Adrenal gland (tissue), 12 donors: ENCODE measurements around the gene XPNPEP2. TPM values are rescaled to one million over a fixed set of nuclear protein-coding genes. Genes with fewer than 3 reads are reported as not detected.

ENCODE experiments used
- DNase-seq, 7 donors: peaks; one replicate each; pipeline ENCODE4 v3.0.0-alpha.2; 2019 to 2020
- H3K27ac ChIP-seq, 5 donors: fragments of 200-600 bp; sonication (generic) in 4 of 5; 1 replicate in 3 of 5; 2 replicates in 2 of 5; pipeline versions ENCODE4 v1.5.1 to v1.8.0; 2016 to 2020; ENCODE audit warnings: mild to moderate bottlenecking in 1 of 5
- H3K27me3 ChIP-seq: fragments of 200-600 bp; 2 replicates; pipeline ENCODE4 v1.8.0; 2021
- H3K36me3 ChIP-seq, 2 donors: fragments of 200-600 bp; replicated peaks in 1 of 2; 1 replicate in 1 of 2; 2 replicates in 1 of 2; pipeline versions ENCODE4 v1.5.1 to v1.8.0; 2018 to 2022
- H3K4me1 ChIP-seq, 2 donors: fragments of 200-600 bp; replicated peaks in 1 of 2; 1 replicate in 1 of 2; 2 replicates in 1 of 2; pipeline versions ENCODE4 v1.5.1 to v1.8.0; 2018 to 2021
- H3K4me3 ChIP-seq, 4 donors: fragments of 200-600 bp; sonication (generic) in 3 of 4; one replicate each; pipeline ENCODE4 v1.5.1; 2016 to 2018
- H3K9me3 ChIP-seq, 3 donors: fragments of 200-600 bp; sonication (generic) in 1 of 3; replicated peaks in 1 of 3; 1 replicate in 2 of 3; 2 replicates in 1 of 3; pipeline versions ENCODE4 v1.5.1 to v1.8.0; 2016 to 2021
- POLR2A ChIP-seq, 2 donors: fragments of 450-650 bp; IDR thresholded peaks; one replicate each; pipeline ENCODE4 v1.6.1; 2017; ENCODE audit warnings: antibody characterized with exemption in 2 of 2, mild to moderate bottlenecking in 2 of 2, moderate library complexity in 1 of 2
- WGBS, 4 donors: extraction: QIAGEN DNeasy Blood & Tissue Kit in 2 of 4; methylation state at CpG; one replicate each; pipeline versions ENCODE4 v1.1.5 to v1.1.7; 2013 to 2017; 5-methylcytosine and 5-hydroxymethylcytosine counted together
- intact Hi-C, 2 donors: fragments of 100-400 bp; cut with DNase I; formaldehyde crosslinking; loops; one replicate each; pipeline versions ENCODE4 v1.14.1 to v1.15.0; 2022 to 2023
- polyA plus RNA-seq, 3 donors: library from polyadenylated mRNA; stranded (reverse); fragments of 200-250 nt in 2 of 3; fragments of 350-450 nt in 1 of 3; fragmentation: Illumina TruSeq in 1 of 3; extraction: RNeasy Lipid Tissue Mini Kit (QIAGEN cat#74804) in 1 of 3; gene quantifications; one replicate each; pipeline ENCODE4 v1.2.3, GENCODE V29; 2013 to 2014
- total RNA-seq, 9 donors: library from RNA; depleted of rRNA in 4 of 9; stranded (reverse); fragments of >200 nt in 4 of 9; fragments of 120-200 nt in 1 of 9; fragmentation: NEBNext Ultra II Directional in 1 of 9; extraction: Animal tissue kit (Norgen Biotek cat#: 25700) in 1 of 9; gene quantifications; one replicate each; pipeline versions ENCODE4 v1.1.0 to v1.2.4, GENCODE V29; 2013 to 2023
- TF ChIP-seq, protein P1 (sequence below), 6 experiments: fragments of 450-650 bp in 4 of 6; fragments of 200-600 bp in 2 of 6; sonication (generic) in 1 of 6; IDR thresholded peaks; 1 replicate in 5 of 6; 2 replicates in 1 of 6; pipeline versions ENCODE4 v1.5.1 to v1.8.0; 2016 to 2021; ENCODE audit warnings: antibody characterized with exemption in 6 of 6, mild to moderate bottlenecking in 2 of 6, moderate library complexity in 1 of 6
- donor health status: healthy with polysubstance abuse.
- donor health status: Bipolar disorder and iron deficiency.
- donor health status: DM: yes; HTN: yes; CAD: no.
- donor health status: DM: no; HTN: no; CAD: no.
- donor health status: DM: no; HTN: no; CAD: no.
- donor health status: DM: yes; HTN: yes; CAD: no.

Gene XPNPEP2
- total and polyA plus RNA-seq, 12 donors: 0.18 to 5.4 (median 1.1) TPM

GRCh38 chrX:129779086-129779672, 40.4 kb downstream of the XPNPEP2 start:
- Histone ChIP-seq H3K36me3 (no peaks in the 10 kb centered on the region), H3K27me3 (no peaks in the 10 kb centered on the region), H3K4me3 (no peak overlapping the region), H3K4me1 (no peaks in the 10 kb centered on the region), H3K27ac (peak overlapping the region in 1 of 5 donors; percentile 65), H3K9me3 (no peaks in the 10 kb centered on the region)
- TF ChIP-seq POLR2A (IDR thresholded peaks at IDR 0.05): no peak
- TF ChIP-seq, protein P1, sequence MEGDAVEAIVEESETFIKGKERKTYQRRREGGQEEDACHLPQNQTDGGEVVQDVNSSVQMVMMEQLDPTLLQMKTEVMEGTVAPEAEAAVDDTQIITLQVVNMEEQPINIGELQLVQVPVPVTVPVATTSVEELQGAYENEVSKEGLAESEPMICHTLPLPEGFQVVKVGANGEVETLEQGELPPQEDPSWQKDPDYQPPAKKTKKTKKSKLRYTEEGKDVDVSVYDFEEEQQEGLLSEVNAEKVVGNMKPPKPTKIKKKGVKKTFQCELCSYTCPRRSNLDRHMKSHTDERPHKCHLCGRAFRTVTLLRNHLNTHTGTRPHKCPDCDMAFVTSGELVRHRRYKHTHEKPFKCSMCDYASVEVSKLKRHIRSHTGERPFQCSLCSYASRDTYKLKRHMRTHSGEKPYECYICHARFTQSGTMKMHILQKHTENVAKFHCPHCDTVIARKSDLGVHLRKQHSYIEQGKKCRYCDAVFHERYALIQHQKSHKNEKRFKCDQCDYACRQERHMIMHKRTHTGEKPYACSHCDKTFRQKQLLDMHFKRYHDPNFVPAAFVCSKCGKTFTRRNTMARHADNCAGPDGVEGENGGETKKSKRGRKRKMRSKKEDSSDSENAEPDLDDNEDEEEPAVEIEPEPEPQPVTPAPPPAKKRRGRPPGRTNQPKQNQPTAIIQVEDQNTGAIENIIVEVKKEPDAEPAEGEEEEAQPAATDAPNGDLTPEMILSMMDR (IDR thresholded peaks at IDR 0.05): no peak
- intact Hi-C loops: no loop called here
- WGBS, 4 donors: 75 to 84% (median 81%) methylated on average over 3 to 7 of the region's 7 CpGs
- no peak for DNase-seq

- Histone ChIP-seq H3K27me3 (no peaks in the 10 kb centered on the region), H3K36me3 (no peaks in the 10 kb centered on the region), H3K4me1 (no peaks in the 10 kb centered on the region), H3K9me3 (no peaks in the 10 kb centered on the region), H3K4me3 (peak within 1 kb of the TSS in 1 of 4 donors; percentile 34), H3K27ac (peak within 1 kb of the TSS in 1 of 5 donors; percentile 65)
- 70 to 77% (median 73%) methylated on average over 5 to 13 of the region's 13 CpGs for WGBS, 4 donors
- TF ChIP-seq, protein P1 (IDR thresholded peaks at IDR 0.05): no peak
- intact Hi-C loops: no loop called here
- DNase-seq: peak in 6 of 7 donors; percentile 33 to 60 (median 50)
Measured at GRCh38 chrX:129779747-129780146, 41.0 kb downstream of the XPNPEP2 start, which contains the start of gene SASH3. TSS of gene SASH3 (plus strand) at chrX:129779949. CDS start at chrX:129780098, 149 bp downstream.

DNA sequence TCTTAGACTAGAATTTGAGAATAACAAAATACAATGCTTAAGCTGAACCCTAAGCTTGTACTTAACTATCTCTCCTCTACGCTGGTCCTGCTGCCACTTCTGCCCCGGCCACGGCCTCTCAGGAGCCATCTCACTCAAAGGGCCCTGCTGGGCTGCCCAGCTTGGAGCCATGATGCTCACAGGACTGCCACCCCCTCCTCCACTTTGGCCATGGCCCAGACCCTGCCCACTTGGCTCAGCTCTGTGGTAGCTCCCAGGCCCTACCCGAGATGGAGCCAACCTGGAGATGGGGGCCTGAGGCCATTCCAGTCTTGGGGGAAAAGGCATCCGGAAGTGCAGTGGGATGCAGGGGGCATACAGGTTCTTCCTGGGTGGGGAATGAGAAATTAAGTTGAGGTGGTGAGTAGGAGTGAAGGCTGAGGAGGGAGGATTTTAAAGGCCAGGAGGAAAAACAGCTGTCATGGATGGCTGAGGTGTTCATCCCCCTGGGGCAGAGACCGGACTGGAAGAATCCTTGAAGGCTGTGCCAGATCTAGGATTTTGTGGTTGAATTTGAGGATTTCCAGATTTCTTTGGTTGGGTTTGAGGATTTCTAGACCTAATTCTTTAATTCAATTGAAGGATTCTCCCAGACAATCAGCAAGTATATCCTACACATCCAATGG, 41.8 kb downstream of the XPNPEP2 start:
- peak overlapping the region in 1 of 4 donors; percentile 34 for H3K4me3 ChIP-seq

GRCh38 chrX:129781134-129781672, 42.4 kb downstream of the XPNPEP2 start:
- peak in 6 of 7 donors; percentile 21 to 62 (median 36) for DNase-seq
- H3K9me3 ChIP-seq: no peaks in the 10 kb centered on the region
- intact Hi-C loops: no loop called here
- TF ChIP-seq, protein P1 (IDR thresholded peaks at IDR 0.05): no peak
- no peak for TF ChIP-seq POLR2A (IDR thresholded peaks at IDR 0.05)
- H3K4me3 ChIP-seq: no peak overlapping the region
- H3K27me3 ChIP-seq: no peaks in the 10 kb centered on the region
- WGBS, 4 donors: 60 to 76% (median 70%) methylated on average over 1 to 8 of the region's 8 CpGs
- H3K27ac ChIP-seq: peak overlapping the region in 1 of 5 donors; percentile 40
- H3K36me3 ChIP-seq: no peaks in the 10 kb centered on the region
- no peaks in the 10 kb centered on the region for H3K4me1 ChIP-seq

More for the DNA sequence above, 41.8 kb downstream of the XPNPEP2 start:
- intact Hi-C loops: no loop called here
- no peaks in the 10 kb centered on the region for H3K9me3 ChIP-seq
- no peaks in the 10 kb centered on the region for H3K36me3 ChIP-seq
- no peak for TF ChIP-seq POLR2A (IDR thresholded peaks at IDR 0.05)
- TF ChIP-seq, protein P1 (IDR thresholded peaks at IDR 0.05): no peak
- WGBS, 4 donors: 75 to 82% (median 76%) methylated on average over 5 to 6 of the region's 6 CpGs
- H3K4me1 ChIP-seq: no peaks in the 10 kb centered on the region
- H3K27me3 ChIP-seq: no peaks in the 10 kb centered on the region
- H3K27ac ChIP-seq: peak overlapping the region in 1 of 5 donors; percentile 40
- no peak for DNase-seq
